ENCODE results near the gene MVB12B. TPM values are rescaled to one million over a fixed set of nuclear protein-coding genes. Genes with fewer than 3 reads are reported as not detected.
A peak's percentile ranks its signal among the peaks of the same experiment; 100 is the strongest.

MVB12B gene
- total RNA-seq, 4 donors from 2014 or later, result 7.9 to 28.9 (median 14.4) TPM

GRCh38 chr9:126507318-126508109 is 180.9 kb downstream of the MVB12B start:
- Histone ChIP-seq H3K4me3 (no peak overlapping the region), H3K27ac (no peak overlapping the region), H3K36me3 (peaks cover 0 to 6% (median 0%) of the 10 kb centered on the region in 3 donors), H3K4me1 (no peaks in the 10 kb centered on the region), H3K27me3 (no peaks in the 10 kb centered on the region), H3K9me3 (no peaks in the 10 kb centered on the region)
- DNase-seq, result no peak
- TF ChIP-seq POLR2A (IDR thresholded peaks at IDR 0.05), result no peak
- TF ChIP-seq CTCF (IDR thresholded peaks at IDR 0.05), result no peak

- DNase-seq, result peak in 1 of 3 donors; percentile 34
- peaks cover 0 to 6% (median 0%) of the 10 kb centered on the region in 3 donors for H3K36me3 ChIP-seq
- no peaks in the 10 kb centered on the region for H3K9me3 ChIP-seq
- no peak overlapping the region for H3K4me3 ChIP-seq
- H3K4me1 ChIP-seq, result no peaks in the 10 kb centered on the region
- no peak for TF ChIP-seq CTCF (IDR thresholded peaks at IDR 0.05)
- no peak for TF ChIP-seq POLR2A (IDR thresholded peaks at IDR 0.05)
- no peaks in the 10 kb centered on the region for H3K27me3 ChIP-seq
- H3K27ac ChIP-seq, result no peak overlapping the region
Observed at GRCh38 chr9:126508171-126508591, 181.6 kb downstream of the MVB12B start.

- DNase-seq, result no peak
- H3K9me3 ChIP-seq, result no peaks in the 10 kb centered on the region
- H3K36me3 ChIP-seq, result peaks cover 0 to under 1% (median 0%) of the 10 kb centered on the region in 3 donors
- H3K27ac ChIP-seq, result no peak overlapping the region
- TF ChIP-seq CTCF (IDR thresholded peaks at IDR 0.05) (no peak), POLR2A (IDR thresholded peaks at IDR 0.05) (no peak)
- H3K4me3 ChIP-seq, result no peak overlapping the region
- peaks cover 0 to 5% of the 10 kb centered on the region in 2 donors for H3K27me3 ChIP-seq
- peaks cover 0 to 4% (median 1%) of the 10 kb centered on the region in 4 donors for H3K4me1 ChIP-seq
Observed at GRCh38 chr9:126508928-126509327, 182.3 kb downstream of the MVB12B start.

GRCh38 chr9:126509718-126510117 is 183.1 kb downstream of the MVB12B start:
- H3K4me3 ChIP-seq, result no peak overlapping the region
- peaks cover 0 to 12% of the 10 kb centered on the region in 2 donors for H3K27me3 ChIP-seq
- no peak overlapping the region for H3K27ac ChIP-seq
- TF ChIP-seq POLR2A (IDR thresholded peaks at IDR 0.05) (no peak), CTCF (IDR thresholded peaks at IDR 0.05) (no peak)
- no peaks in the 10 kb centered on the region for H3K9me3 ChIP-seq
- DNase-seq, result peak in 1 of 3 donors; percentile 31
- H3K36me3 ChIP-seq, result no peaks in the 10 kb centered on the region
- H3K4me1 ChIP-seq, result peaks cover 0 to 10% (median 5%) of the 10 kb centered on the region in 4 donors

- TF ChIP-seq POLR2A (IDR thresholded peaks at IDR 0.05) (no peak), CTCF (IDR thresholded peaks at IDR 0.05) (no peak)
- H3K9me3 ChIP-seq, result no peaks in the 10 kb centered on the region
- H3K36me3 ChIP-seq, result no peaks in the 10 kb centered on the region
- H3K27ac ChIP-seq, result no peak overlapping the region
- peaks cover 0 to 15% of the 10 kb centered on the region in 2 donors for H3K27me3 ChIP-seq
- peaks cover 0 to 10% (median 5%) of the 10 kb centered on the region in 4 donors for H3K4me1 ChIP-seq
- peak in 1 of 3 donors; percentile 27 for DNase-seq
- H3K4me3 ChIP-seq, result no peak overlapping the region
Observed at GRCh38 chr9:126510564-126510963, 183.9 kb downstream of the MVB12B start.

Data from Peyer's patch (tissue), 4 donors.